Measurements from ENCODE around the gene SAMD11.
"Not testable (repeated sequence)": the region's sequence is repeated elsewhere in the genome, so short reads cannot be mapped to it uniquely, and the experiment has no call there.

Gene SAMD11

DNA sequence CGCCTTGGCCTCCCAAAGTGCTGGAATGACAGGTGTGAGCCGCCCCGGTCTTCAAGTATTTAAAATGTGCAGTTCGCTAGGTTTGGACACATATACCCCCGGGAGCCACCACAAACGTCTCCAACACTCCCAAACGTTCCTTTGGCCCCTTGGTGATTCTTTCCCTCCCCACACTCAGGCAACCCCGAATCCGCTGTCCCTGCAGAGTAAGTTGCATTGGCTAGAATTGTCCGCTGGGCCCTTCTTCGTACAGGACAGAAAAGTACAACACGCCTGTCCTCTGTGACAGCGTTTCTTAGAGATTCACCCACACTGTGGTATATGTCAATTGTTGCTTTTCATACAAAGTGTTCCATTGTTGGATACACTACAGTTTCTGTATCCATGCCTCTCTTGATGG, 61.4 kb downstream of the SAMD11 start:
- no peak overlapping the region for H3K4me3 ChIP-seq (ENCODE audit: low read length)
- TF ChIP-seq, protein P1, sequence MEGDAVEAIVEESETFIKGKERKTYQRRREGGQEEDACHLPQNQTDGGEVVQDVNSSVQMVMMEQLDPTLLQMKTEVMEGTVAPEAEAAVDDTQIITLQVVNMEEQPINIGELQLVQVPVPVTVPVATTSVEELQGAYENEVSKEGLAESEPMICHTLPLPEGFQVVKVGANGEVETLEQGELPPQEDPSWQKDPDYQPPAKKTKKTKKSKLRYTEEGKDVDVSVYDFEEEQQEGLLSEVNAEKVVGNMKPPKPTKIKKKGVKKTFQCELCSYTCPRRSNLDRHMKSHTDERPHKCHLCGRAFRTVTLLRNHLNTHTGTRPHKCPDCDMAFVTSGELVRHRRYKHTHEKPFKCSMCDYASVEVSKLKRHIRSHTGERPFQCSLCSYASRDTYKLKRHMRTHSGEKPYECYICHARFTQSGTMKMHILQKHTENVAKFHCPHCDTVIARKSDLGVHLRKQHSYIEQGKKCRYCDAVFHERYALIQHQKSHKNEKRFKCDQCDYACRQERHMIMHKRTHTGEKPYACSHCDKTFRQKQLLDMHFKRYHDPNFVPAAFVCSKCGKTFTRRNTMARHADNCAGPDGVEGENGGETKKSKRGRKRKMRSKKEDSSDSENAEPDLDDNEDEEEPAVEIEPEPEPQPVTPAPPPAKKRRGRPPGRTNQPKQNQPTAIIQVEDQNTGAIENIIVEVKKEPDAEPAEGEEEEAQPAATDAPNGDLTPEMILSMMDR (conservative IDR thresholded peaks at IDR 0.05; ENCODE audit: low read depth, low read length): no peak

DNA sequence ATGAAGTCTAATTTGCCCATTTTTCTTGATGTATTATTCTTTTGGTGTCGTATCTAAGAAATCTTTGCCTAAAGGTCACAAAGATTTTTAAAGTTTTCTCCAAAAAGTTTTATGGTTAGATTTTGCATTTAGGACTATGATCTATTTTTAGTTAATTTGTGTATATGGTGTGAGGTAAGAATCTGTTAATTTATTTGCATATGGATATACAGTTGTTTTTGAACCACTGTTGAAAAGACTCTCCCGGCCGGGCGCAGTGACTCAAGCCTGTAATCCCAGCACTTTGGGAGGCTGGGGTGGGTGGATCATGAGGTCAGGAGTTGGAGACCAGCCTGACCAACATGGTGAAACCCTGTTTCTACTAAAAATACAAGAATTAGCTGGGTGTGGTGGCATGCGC, 64.3 kb downstream of the SAMD11 start:
- not testable (repeated sequence) for H3K4me3 ChIP-seq (ENCODE audit: low read length)

More for the DNA sequence above, 61.4 kb downstream of the SAMD11 start:
- no peak for DNase-seq (ENCODE audit: low read depth)

DNA sequence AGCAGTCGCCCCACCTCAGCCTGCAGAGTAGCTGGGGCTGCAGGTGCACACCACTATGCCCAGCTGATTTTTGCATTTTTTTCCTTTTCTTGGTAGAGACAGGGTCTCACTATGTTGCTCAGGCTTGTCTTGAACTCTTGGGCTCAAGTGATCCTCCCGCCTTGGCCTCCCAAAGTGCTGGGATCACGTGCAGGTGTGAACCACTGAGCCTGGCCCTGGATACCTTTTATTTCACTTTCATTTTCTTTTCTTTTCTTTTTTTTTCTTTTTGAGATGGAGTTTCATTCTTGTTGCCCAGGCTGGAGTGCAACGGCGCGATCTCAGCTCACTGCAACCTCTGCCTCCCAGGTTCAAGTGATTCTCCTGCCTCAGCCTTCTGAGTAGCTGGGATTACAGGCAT, 67.6 kb downstream of the SAMD11 start:
- H3K4me3 ChIP-seq (ENCODE audit: low read length); DNase-seq (ENCODE audit: low read depth): not testable (repeated sequence)

More for the DNA sequence above, 64.3 kb downstream of the SAMD11 start:
- DNase-seq (ENCODE audit: low read depth): not testable (repeated sequence)

DNA sequence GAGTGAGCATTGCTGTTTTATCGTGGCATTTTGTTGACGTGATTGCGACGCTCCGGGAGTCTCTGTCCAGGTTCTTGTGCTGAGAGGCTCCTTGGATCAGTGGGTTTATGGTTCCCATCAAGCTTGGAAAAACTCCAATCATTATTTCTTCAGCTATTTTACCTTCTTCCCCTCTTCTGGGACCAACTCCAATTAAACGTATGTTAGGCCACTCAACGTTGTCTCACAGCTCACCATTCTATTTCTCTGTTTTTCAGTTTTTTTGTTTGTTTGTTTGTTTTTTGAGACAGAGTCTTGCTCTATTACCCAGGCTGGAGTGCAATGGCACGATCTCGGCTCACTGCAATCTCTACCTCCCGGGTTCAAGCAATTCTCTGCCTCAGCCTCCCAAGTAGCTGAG, 68.2 kb downstream of the SAMD11 start:
- DNase-seq (ENCODE audit: low read depth): no peak
- no peak overlapping the region for H3K4me3 ChIP-seq (ENCODE audit: low read length)
- TF ChIP-seq, protein P1 (conservative IDR thresholded peaks at IDR 0.05; ENCODE audit: low read depth, low read length): no peak

DNA sequence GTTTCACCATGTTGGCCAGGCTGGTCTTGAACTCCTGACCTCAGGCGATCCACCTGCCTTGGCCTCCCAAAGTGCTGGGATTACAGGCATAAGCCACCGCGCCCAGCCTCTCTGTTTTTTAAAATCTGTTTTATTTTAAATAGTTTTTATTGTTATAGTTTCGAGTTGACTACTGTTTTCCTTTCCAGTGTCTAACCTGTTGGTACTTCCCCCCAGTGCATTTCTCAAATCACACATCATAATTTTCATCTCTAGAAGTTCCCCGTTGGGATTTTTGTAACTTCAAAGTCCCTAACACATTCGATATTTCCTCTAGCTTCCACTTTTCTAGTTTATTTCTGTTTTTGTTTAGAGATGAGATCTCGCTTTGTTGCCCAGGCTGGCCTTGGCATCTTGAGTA, 68.6 kb downstream of the SAMD11 start:
- H3K4me3 ChIP-seq (ENCODE audit: low read length): no peak overlapping the region
- no peak for DNase-seq (ENCODE audit: low read depth)
- TF ChIP-seq, protein P1 (conservative IDR thresholded peaks at IDR 0.05; ENCODE audit: low read depth, low read length): no peak

DNA sequence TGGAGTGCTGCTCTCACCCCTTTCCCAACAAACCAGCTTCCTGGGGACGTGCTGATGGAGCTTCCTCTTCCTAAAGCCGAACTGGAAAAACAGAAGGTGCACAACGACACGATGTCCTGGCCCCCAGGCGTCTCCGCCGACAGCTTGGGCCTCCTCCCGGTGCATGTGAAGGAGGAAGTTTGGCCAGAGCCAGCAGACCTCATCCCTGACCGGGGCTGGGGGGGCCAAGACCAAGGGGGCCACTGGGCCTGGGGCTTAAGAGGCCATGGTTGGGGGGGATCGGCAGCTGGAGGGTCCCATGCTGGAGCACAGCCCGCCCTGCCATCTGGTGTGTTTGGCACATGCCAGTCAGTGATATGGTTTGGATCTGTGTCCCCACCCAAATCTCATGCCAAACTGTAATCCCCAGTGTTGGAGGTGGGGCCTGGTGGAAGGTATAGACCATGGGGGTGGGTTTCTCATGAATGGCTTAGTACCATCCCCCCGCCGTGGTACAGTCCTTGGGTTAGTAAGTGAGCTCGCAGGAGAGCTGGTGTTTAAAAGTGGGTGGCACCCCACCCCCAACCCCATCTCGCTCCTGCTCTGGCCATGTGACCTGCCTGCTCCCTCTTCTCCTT, 69.8 kb downstream of the SAMD11 start:
- TF ChIP-seq, protein P1 (conservative IDR thresholded peaks at IDR 0.05; ENCODE audit: low read depth, low read length): no peak
- DNase-seq (ENCODE audit: low read depth): no peak
- no peak overlapping the region for H3K4me3 ChIP-seq (ENCODE audit: low read length)
